ENCODE data around the gene SPSB2. TPM values are rescaled to one million over a fixed set of nuclear protein-coding genes. Genes with fewer than 3 reads are reported as not detected.
A peak's percentile ranks its signal among the peaks of the same experiment; 100 is the strongest.
"Not testable (repeated sequence)": the region's sequence is repeated elsewhere in the genome, so short reads cannot be mapped to it uniquely, and the experiment has no call there.

SPSB2 gene
- total RNA-seq, 1 donor = 11.9 TPM

DNA sequence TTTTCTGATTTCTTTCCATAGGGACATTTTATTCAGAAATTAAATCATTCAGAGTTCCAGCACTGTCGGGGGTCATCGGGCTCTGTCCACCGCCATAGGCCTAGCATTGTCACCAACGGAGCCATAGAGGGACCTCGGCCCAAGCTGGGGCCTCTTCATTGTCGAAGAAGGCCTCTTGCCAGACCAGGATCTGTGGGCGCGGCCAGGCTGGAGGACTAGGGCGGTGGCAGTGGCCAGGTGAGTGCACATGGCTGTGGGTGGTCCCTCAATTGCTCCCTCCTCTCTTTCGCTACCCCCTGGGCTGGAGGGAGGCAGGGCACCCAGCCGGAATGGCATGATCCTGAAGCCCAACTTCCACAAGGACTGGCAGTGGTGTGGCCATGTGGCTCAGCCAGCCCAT is 10.6 kb upstream of the SPSB2 start:
- Histone ChIP-seq H3K9me3 (ENCODE audit: low read depth, low read length) (no peaks in the 10 kb centered on the region), H3K4me2 (ENCODE audit: insufficient read depth, low read length) (no peak overlapping the region), H3K27me3 (ENCODE audit: insufficient read depth, low read length) (no peaks in the 10 kb centered on the region), H2AFZ (ENCODE audit: low read length) (no peak overlapping the region), H3K4me1 (ENCODE audit: insufficient read depth, low read length) (no peaks in the 10 kb centered on the region), H3K79me2 (ENCODE audit: insufficient read depth, low read length) (no peaks in the 10 kb centered on the region), H3K4me3 (ENCODE audit: insufficient read depth, low read length) (no peak overlapping the region), H3K27ac (ENCODE audit: low read depth, low read length) (no peak overlapping the region), H4K20me1 (ENCODE audit: insufficient read depth, low read length) (no peaks in the 10 kb centered on the region), H3K36me3 (ENCODE audit: insufficient read depth, low read length) (peaks cover 11% of the 10 kb centered on the region)
- no peak for DNase-seq (ENCODE audit: insufficient read length, low spot score, missing footprints)
- TF ChIP-seq, protein P1, sequence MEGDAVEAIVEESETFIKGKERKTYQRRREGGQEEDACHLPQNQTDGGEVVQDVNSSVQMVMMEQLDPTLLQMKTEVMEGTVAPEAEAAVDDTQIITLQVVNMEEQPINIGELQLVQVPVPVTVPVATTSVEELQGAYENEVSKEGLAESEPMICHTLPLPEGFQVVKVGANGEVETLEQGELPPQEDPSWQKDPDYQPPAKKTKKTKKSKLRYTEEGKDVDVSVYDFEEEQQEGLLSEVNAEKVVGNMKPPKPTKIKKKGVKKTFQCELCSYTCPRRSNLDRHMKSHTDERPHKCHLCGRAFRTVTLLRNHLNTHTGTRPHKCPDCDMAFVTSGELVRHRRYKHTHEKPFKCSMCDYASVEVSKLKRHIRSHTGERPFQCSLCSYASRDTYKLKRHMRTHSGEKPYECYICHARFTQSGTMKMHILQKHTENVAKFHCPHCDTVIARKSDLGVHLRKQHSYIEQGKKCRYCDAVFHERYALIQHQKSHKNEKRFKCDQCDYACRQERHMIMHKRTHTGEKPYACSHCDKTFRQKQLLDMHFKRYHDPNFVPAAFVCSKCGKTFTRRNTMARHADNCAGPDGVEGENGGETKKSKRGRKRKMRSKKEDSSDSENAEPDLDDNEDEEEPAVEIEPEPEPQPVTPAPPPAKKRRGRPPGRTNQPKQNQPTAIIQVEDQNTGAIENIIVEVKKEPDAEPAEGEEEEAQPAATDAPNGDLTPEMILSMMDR (IDR thresholded peaks at IDR 0.05; ENCODE audit: extremely low read depth, low read depth, low read length) = no peak

DNA sequence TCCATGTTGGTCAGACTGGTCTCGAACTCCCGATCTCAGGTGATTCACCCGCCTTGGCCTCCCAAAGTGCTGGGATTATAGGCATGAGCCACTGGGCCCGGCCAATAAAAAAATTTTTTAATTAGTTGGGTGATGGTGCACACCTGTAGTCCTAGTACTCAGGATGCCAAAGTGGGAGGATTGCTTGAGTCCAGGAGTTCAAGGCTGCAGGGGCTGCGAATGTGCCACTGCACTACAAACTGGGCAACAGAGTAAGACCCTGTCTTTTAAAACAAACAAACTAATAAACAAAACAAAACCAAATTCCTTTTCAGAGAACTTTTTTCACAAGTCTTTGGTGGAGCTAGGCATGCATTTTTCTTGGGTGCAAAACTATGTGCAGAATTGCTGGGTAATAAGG is 10.1 kb upstream of the SPSB2 start:
- H3K4me1 ChIP-seq (ENCODE audit: insufficient read depth, low read length) = no peaks in the 10 kb centered on the region
- H3K27ac ChIP-seq (ENCODE audit: low read depth, low read length) = no peak overlapping the region
- H3K79me2 ChIP-seq (ENCODE audit: insufficient read depth, low read length) = no peaks in the 10 kb centered on the region
- peaks cover 9% of the 10 kb centered on the region for H3K36me3 ChIP-seq (ENCODE audit: insufficient read depth, low read length)
- H3K4me3 ChIP-seq (ENCODE audit: insufficient read depth, low read length) = no peak overlapping the region
- no peaks in the 10 kb centered on the region for H3K9me3 ChIP-seq (ENCODE audit: low read depth, low read length)
- no peaks in the 10 kb centered on the region for H4K20me1 ChIP-seq (ENCODE audit: insufficient read depth, low read length)
- no peaks in the 10 kb centered on the region for H3K27me3 ChIP-seq (ENCODE audit: insufficient read depth, low read length)
- no peak for DNase-seq (ENCODE audit: insufficient read length, low spot score, missing footprints)
- TF ChIP-seq, protein P1 (IDR thresholded peaks at IDR 0.05; ENCODE audit: extremely low read depth, low read depth, low read length) = no peak
- H2AFZ ChIP-seq (ENCODE audit: low read length) = no peak overlapping the region
- H3K4me2 ChIP-seq (ENCODE audit: insufficient read depth, low read length) = no peak overlapping the region

DNA sequence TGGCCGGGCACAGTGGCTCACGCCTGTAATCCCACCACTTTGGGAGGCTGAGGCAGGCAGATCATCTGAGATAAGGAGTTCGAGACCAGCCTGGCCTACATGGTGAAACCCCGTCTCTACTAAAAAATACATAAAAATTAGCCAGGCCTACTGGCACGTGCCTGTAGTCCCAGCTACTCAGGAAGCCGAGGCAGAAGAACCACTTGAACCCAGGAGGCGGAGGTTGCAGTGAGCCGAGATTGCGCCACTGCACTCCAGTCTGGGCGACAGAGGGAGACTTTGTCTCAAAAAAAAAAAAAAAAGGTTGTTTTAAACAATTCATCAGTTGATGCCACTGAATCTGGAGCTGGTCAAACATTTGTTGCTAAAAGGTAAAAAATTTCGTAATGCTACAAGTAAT is 6.7 kb upstream of the SPSB2 start:
- DNase-seq (ENCODE audit: insufficient read length, low spot score, missing footprints); H3K79me2 ChIP-seq (ENCODE audit: insufficient read depth, low read length); H3K27ac ChIP-seq (ENCODE audit: low read depth, low read length); H3K4me2 ChIP-seq (ENCODE audit: insufficient read depth, low read length); H3K27me3 ChIP-seq (ENCODE audit: insufficient read depth, low read length); H4K20me1 ChIP-seq (ENCODE audit: insufficient read depth, low read length); H3K9me3 ChIP-seq (ENCODE audit: low read depth, low read length); H3K4me3 ChIP-seq (ENCODE audit: insufficient read depth, low read length); H3K4me1 ChIP-seq (ENCODE audit: insufficient read depth, low read length); H2AFZ ChIP-seq (ENCODE audit: low read length): not testable (repeated sequence)
- H3K36me3 ChIP-seq (ENCODE audit: insufficient read depth, low read length) = peaks cover 14% of the 10 kb centered on the region

GRCh38 chr12:6874015-6874368 is 889 bp upstream of the SPSB2 start:
- Histone ChIP-seq H2AFZ (ENCODE audit: low read length) (peak overlapping the region; percentile 84), H4K20me1 (ENCODE audit: insufficient read depth, low read length) (peaks cover 30% of the 10 kb centered on the region), H3K4me2 (ENCODE audit: insufficient read depth, low read length) (peak overlapping the region; percentile 78), H3K79me2 (ENCODE audit: insufficient read depth, low read length) (peaks cover 40% of the 10 kb centered on the region), H3K36me3 (ENCODE audit: insufficient read depth, low read length) (peaks cover 27% of the 10 kb centered on the region), H3K4me1 (ENCODE audit: insufficient read depth, low read length) (peaks cover 32% of the 10 kb centered on the region), H3K4me3 (ENCODE audit: insufficient read depth, low read length) (peak overlapping the region; percentile 90), H3K27ac (ENCODE audit: low read depth, low read length) (peak overlapping the region; percentile 62)
- H3K27me3 ChIP-seq (ENCODE audit: insufficient read depth, low read length); DNase-seq (ENCODE audit: insufficient read length, low spot score, missing footprints); H3K9me3 ChIP-seq (ENCODE audit: low read depth, low read length): not testable (repeated sequence)

- Histone ChIP-seq H3K27ac (ENCODE audit: low read depth, low read length) (peak overlapping the region; percentile 49), H3K27me3 (ENCODE audit: insufficient read depth, low read length) (no peaks in the 10 kb centered on the region), H4K20me1 (ENCODE audit: insufficient read depth, low read length) (peaks cover 42% of the 10 kb centered on the region), H3K79me2 (ENCODE audit: insufficient read depth, low read length) (peaks cover 56% of the 10 kb centered on the region), H3K36me3 (ENCODE audit: insufficient read depth, low read length) (peaks cover 27% of the 10 kb centered on the region), H3K4me3 (ENCODE audit: insufficient read depth, low read length) (peak overlapping the region; percentile 90), H3K9me3 (ENCODE audit: low read depth, low read length) (no peaks in the 10 kb centered on the region), H3K4me2 (ENCODE audit: insufficient read depth, low read length) (peak overlapping the region; percentile 78), H3K4me1 (ENCODE audit: insufficient read depth, low read length) (peaks cover 40% of the 10 kb centered on the region), H2AFZ (ENCODE audit: low read length) (peak overlapping the region; percentile 54)
- TF ChIP-seq, protein P1 (IDR thresholded peaks at IDR 0.05; ENCODE audit: extremely low read depth, low read depth, low read length) = peak; percentile 92
- DNase-seq (ENCODE audit: insufficient read length, low spot score, missing footprints) = peak; percentile 98
Observed at GRCh38 chr12:6872073-6873048, 742 bp downstream of the SPSB2 start.

Data from osteoblast (primary cell).